GM12864 (cell line): ENCODE measurements around the gene ITSN2.

Experiments
- DNase-seq: peaks from one replicate; pipeline ENCODE4 v3.0.0-alpha.2; 2011; ENCODE audit warnings: low read depth
- H3K4me3 ChIP-seq: 2 replicates; pipeline ENCODE4 v1.5.1; 2011; ENCODE audit warnings: mild to moderate bottlenecking, low read depth, low read length, control low read depth
- CTCF ChIP-seq: IDR thresholded peaks from 2 replicates; pipeline ENCODE4 v1.5.1; 2011; ENCODE audit warnings: low read depth, mild to moderate bottlenecking, moderate library complexity, low read length, control low read depth, inconsistent platforms; ENCODE audit errors: missing control alignments

ITSN2 gene

GRCh38 chr2:24380820-24381219, 20.5 kb upstream of the ITSN2 start:
- no peak for TF ChIP-seq CTCF
- DNase-seq = no peak
- no peak overlapping the region for H3K4me3 ChIP-seq

DNA sequence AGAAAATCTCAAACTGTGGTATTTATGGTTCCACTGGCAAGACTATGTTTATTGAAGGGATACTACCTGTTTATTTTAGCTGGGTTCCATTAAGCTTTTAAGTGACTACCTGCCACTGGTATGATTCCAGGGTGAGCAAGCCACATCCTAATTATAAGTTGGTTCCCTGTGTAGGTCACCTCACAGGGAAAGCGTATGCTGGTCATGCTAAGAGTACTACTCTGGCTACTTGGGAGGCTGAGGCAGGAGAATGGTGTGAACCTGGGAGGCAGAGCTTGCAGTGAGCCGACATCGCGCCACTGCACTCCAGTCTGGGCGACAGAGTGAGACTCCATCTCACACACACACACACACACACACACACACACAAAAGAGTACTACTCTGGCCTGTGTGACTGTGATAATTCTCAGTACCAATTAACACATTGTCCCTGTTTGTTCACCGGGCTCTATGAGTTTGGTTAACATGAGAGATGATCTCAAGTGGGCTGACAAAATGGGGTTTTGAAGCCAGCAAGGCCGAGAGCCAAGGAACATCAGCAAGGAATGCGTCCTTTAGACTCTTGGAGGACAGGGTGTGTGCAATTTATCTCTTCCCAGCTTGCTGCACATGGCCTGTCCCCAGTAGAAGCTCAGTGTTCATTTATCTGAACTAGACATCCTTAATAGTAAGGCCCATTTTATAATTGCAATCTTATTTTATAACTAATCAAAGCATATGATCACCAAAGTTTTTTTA, 15.2 kb upstream of the ITSN2 start:
- no peak for TF ChIP-seq CTCF
- no peak for DNase-seq
- no peak overlapping the region for H3K4me3 ChIP-seq

- no peak for DNase-seq
- TF ChIP-seq CTCF = no peak
- no peak overlapping the region for H3K4me3 ChIP-seq
Observed at GRCh38 chr2:24374301-24374700, 14.0 kb upstream of the ITSN2 start.

- DNase-seq = no peak
- H3K4me3 ChIP-seq = no peak overlapping the region
- TF ChIP-seq CTCF = no peak
Observed at GRCh38 chr2:24372033-24372432, 11.7 kb upstream of the ITSN2 start.

DNA sequence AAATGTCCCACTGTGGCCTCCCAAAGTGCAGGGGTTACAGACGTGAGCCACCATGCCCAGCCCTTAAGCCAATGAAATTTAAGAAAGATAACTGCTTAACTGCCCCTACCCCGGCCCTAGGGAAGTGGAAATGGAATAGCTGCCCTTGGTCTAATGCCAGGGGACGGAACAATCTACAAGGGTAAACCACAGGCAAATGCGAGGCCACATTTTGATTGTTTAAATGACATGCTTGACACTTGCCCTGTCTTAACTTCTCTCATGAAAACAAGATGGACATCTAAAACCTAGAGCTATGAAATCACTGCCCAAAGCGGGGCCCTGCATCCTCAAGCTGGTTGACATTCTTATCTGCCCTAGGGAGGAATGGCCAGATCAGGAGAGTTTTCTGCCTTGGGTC, 5.5 kb upstream of the ITSN2 start:
- no peak for DNase-seq
- TF ChIP-seq CTCF = no peak

DNA sequence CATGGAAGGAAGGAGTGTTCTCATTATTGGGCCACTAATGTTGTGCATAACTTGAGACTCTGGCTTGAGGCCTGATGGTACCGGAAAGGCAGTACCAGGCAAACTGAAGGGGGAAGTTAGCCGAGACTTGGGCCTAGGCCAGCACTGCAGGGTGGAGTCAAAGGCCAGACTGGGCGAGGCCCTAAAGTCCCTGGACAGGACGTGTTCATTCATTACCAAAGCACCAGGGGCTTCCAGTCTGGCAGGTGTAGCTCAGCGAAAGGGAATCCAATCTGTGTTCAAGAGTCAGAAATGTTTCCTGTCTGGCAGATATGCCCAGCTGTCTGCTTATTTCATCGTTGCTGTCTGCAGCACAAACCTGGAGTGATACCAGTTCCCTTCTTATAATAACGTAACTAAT, 4.7 kb upstream of the ITSN2 start:
- no peak overlapping the region for H3K4me3 ChIP-seq
- TF ChIP-seq CTCF = no peak
- no peak for DNase-seq

More for the DNA sequence above, 5.5 kb upstream of the ITSN2 start:
- H3K4me3 ChIP-seq = no peak overlapping the region

- no peak overlapping the region for H3K4me3 ChIP-seq
- DNase-seq = no peak
- TF ChIP-seq CTCF = no peak
Observed at GRCh38 chr2:24363301-24363700, 3.0 kb upstream of the ITSN2 start.
